ENCODE results near the gene KCNJ5.

DNA sequence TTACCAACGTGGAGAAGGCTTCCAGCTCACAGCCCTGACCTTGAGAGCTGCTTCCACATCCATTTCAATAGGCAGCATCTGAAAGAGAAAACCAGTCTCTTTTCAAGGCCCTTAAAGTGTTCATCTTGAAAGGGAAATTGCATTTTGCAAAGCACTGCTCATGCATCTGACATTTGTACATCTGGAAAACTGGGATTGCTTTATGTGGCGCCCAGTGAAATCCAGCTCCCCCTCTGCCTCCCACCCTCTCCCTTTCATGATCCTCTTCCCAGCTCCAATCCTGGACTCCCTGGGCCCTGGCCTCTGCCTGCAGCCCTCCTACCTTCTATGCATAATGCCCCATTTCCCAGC lies 34.1 kb downstream of the KCNJ5 start:
- TF ChIP-seq, protein P1, sequence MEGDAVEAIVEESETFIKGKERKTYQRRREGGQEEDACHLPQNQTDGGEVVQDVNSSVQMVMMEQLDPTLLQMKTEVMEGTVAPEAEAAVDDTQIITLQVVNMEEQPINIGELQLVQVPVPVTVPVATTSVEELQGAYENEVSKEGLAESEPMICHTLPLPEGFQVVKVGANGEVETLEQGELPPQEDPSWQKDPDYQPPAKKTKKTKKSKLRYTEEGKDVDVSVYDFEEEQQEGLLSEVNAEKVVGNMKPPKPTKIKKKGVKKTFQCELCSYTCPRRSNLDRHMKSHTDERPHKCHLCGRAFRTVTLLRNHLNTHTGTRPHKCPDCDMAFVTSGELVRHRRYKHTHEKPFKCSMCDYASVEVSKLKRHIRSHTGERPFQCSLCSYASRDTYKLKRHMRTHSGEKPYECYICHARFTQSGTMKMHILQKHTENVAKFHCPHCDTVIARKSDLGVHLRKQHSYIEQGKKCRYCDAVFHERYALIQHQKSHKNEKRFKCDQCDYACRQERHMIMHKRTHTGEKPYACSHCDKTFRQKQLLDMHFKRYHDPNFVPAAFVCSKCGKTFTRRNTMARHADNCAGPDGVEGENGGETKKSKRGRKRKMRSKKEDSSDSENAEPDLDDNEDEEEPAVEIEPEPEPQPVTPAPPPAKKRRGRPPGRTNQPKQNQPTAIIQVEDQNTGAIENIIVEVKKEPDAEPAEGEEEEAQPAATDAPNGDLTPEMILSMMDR (IDR thresholded peaks at IDR 0.05), result no peak
- no peak for TF ChIP-seq POLR2A (IDR thresholded peaks at IDR 0.05)

Measured in breast epithelium (tissue), 3 donors.